AG08396 (cell line): ENCODE measurements around the gene PRKN.
"Not testable (repeated sequence)": the region's sequence is repeated elsewhere in the genome, so short reads cannot be mapped to it uniquely, and the experiment has no call there.

ENCODE experiments used
- DNase-seq: peaks from one replicate; pipeline ENCODE4 v3.0.0; 2012; ENCODE audit warnings: low spot score, mixed read lengths

Gene PRKN

GRCh38 chr6:161347988-161348627 lies 1379.5 kb downstream of the PRKN start:
- DNase-seq: no peak

GRCh38 chr6:161347125-161347524 lies 1380.4 kb downstream of the PRKN start:
- no peak for DNase-seq

DNA sequence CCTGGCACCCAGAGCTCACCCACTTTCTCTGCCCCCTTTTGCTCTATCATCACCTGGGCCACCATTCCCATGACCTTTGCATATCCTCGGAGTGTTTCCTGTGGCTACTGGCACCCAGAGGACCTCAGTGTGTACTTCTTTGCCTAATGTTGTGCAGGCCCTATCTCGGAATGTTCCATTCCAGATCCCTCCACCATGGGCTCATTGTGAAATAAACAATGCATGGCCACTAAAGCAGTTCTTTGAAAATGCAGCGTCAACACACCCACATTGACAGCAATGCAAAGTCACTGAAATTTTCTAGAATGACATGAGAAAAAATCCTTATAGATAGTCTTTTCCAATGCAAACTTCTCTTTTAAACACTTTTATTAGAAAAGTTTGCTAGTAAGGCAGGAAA lies 1380.8 kb downstream of the PRKN start:
- no peak for DNase-seq

DNA sequence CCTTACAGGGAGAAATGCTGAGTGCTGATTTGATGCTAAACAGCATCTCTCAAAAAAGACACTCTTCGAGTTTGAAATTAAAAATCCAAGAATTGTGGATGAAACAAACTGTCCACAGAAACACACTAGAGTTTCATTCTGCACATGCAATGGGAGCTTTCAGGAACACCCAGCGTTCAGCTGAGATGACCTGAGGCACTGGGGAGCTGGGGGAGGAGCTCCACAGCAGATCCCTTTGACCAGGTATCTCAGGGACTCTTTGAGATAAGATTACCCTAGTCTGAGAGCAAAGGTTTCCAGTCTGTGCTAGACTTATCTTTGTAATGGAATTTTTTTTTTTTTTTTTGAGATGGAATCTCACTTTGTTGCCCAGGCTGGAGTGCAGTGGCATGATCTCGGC lies 1382.9 kb downstream of the PRKN start:
- no peak for DNase-seq

- DNase-seq: no peak
Measured at GRCh38 chr6:161342039-161342438, 1385.5 kb downstream of the PRKN start.

DNA sequence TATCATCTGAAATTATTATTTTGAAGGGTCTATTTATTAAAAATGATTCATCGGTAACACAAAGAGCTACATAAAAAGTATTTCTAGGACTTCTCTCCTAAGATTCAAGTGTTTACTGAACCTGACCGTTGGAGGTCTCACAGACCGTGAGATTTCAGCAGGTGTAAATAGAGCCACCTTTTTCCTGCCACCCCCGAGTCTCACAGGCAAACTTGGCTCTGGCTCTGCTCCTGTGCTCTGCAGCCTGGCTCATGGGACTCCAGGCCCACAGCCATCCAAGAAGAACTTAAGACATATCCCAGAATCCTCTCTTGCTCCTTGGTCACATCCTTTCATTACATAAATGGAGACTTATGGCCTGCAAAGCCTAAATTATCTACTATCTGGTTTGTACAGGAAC lies 1385.9 kb downstream of the PRKN start:
- DNase-seq: no peak

DNA sequence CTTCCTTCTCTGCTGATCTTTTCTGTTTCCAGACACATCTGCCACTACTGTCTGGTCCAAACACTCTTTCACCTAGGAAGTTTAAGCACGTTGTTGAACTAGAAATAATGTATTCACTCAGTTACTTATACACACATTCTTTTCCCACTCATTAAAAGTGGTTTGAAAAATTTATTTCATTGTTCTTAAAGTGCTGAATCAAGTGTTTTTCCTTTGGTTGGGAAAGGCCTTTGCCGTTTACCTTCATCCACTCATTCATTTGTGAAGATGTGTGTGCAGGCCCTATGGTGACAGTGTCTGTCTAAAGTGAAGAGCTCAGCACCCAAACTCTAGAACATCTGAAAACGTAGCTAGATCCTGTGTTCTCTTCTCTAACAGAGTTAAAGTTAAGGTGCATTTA lies 1389.6 kb downstream of the PRKN start:
- no peak for DNase-seq

DNA sequence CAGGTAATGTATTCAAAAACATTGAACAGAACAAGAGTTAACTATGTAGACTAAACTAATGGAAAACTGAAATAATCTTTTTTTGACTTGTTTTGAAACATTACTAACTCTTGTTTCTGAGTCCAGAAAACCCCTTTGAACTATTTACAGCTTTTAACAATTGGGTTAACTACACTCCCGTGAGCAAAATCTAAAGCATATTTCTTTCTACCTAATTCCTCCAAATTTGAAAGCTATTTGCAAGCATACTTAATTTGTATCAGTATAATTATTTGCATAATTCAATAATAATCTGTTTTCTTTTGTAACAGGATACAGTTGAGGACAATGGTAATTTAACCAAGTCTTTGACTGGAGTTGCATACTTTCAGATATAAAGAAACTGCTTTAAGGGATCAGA lies 1391.1 kb downstream of the PRKN start:
- DNase-seq: no peak

DNA sequence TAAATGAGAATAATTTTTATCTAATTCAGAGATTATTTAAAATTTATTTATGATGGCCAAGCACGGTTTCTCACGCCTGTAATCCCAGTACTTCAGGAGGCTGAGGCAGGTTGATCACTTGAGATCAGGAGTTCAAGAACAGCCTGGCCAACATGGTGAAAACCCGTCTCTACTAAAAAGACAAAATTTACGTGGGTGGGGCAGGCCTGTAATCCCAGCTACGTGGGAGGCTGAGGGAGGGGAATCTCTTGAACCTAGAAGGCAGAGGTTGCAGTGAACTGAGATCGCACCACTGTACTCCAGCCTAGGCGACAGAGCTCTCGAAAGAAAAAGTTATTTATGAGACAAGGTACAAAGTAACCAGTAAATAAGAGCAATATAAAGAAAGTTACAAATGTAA lies 1394.2 kb downstream of the PRKN start:
- DNase-seq: no peak

DNA sequence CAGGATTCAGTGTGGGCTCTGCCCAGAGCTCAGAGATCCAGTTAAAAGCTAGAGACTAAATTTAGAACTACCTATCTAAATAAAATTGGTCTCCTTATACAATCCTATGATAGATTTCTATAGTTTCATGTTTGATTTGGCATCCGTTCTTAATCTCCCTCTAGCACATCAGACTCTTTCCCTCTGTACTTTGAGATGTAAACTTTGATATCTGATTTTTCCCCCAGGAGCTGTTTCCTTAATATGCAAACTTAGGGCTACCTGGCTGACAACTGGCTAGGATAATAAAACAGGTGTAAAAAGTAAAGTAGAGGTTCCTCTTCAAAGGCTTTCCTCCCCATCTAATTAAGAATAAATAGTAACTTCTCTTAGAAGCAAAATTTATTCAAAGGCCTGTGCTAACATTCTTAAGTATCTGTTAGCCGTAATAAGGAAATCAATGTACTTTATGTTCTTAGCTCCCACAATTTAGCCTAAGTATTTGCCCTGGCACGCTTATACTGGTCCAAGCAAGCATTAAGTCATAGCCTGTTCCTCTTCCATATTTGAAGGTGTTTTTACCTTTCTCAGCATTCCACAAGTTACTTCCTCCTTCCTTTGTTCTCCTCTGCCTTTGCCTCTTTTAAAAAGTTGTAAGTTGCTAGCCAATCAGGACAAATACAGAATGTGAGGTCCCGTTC lies 1396.0 kb downstream of the PRKN start:
- not testable (repeated sequence) for DNase-seq

DNA sequence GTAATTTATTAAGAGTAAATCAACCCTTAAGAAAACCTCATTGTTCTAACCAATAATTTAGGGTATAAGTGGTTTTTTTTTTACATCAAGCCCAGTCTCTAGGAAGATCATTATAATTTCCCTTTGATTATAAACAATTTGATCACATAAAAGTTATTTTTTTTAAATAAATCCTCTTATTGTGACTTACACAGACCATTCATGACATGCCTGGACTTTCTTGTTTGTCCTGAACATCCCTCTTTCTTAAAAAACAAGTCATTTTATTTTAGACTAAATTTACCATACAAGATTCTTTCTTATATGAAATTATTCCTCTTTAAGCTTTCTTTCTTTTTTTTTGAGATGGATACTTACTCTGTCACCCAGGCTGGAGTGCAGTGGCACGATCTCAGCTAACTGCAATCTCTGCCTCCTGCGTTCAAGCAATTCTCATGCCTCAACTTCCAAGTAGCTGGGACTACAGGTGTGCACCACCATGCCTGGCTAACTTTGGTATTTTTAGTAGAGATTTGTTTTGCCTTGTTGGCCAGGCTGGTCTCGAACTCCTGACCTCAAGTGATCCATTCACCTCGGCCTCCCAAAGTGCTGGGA lies 1400.1 kb downstream of the PRKN start:
- DNase-seq: no peak

- no peak for DNase-seq
Measured at GRCh38 chr6:161319231-161319630, 1408.3 kb downstream of the PRKN start.

- DNase-seq: no peak
Measured at GRCh38 chr6:161318456-161318855, 1409.1 kb downstream of the PRKN start.

- no peak for DNase-seq
Measured at GRCh38 chr6:161316531-161316930, 1411.0 kb downstream of the PRKN start.

- not testable (repeated sequence) for DNase-seq
Measured at GRCh38 chr6:161315246-161315917, 1412.2 kb downstream of the PRKN start.

DNA sequence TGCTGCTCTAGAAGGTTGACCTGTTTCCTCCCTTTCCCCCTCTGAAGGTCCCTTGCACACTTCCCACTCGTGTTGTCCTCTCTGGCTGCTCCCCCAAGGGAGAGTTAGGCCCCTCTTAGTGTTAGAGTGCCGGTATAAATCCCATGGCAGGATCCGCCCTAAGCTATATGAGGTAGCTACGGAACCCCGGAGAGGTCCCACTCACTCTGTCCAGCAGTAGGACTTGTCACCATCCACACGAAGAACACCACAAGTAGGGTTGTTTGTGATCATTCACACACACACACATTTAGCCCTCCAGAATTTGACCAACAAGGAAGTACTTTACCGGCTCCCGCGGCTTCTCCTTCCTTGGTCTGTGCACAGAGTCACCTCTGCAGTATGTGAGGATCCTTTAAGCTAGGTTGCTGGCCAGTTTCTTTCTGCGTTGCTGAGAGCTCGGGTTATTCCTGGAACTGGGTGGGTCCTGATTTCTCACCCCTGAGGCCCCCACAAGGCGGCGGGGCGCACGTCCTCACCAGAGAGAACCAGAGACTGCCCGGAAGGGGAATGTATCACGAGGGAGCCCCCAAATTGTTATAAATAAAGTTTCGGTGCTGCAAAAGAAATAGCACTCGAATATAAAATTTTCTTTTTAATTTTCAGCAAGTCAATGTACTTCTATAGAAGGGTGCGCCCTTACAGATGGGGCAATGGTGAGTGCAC lies 1412.9 kb downstream of the PRKN start:
- DNase-seq: not testable (repeated sequence)

DNA sequence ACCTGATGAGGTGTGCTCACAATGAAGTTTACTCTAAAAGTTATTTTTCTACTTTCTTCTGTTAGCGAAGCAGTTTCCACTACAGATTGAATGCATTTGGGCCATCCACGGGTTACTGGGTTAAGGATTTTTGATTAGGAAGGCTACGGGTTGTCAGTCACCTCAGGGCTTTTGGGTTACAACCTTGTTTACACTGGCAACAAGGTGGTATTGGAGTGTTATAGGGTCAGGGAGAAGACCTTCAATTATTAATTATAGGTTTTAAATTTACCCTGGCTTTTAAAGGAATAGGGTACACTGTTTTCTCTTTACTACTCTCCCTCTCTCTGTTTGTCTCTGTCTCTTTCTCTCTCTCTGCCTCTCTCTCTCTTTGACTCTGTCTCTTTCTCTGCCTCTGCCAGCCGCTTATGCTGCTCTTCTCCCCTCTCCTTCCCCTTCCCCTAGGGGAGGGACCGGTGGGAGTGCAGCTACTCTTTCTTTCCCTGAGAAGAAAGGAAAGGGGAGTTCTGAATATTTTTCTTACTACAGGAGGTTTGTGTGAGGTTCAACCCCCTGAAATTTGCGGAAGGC lies 1413.5 kb downstream of the PRKN start:
- no peak for DNase-seq

GRCh38 chr6:161313475-161313874 lies 1414.1 kb downstream of the PRKN start:
- DNase-seq: not testable (repeated sequence)

DNA sequence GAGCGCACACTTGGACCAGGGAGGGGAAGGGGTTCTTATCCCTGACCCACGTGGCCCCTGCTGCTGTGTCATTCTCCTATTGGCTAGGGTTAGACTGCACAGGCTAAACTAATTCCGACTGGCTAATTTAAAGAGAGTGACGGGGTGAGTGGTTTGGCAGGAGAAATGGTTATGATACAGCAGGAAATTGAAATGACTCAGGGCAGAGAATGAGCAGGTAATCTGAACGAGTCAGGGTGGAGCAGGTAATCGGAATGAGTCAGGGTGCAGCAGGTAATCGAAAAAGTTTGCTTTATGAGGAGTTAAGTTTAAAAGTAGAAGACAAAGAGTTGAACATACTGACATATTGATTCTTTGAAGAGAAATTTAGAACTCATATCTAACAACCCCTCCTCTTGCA lies 1417.8 kb downstream of the PRKN start:
- not testable (repeated sequence) for DNase-seq

DNA sequence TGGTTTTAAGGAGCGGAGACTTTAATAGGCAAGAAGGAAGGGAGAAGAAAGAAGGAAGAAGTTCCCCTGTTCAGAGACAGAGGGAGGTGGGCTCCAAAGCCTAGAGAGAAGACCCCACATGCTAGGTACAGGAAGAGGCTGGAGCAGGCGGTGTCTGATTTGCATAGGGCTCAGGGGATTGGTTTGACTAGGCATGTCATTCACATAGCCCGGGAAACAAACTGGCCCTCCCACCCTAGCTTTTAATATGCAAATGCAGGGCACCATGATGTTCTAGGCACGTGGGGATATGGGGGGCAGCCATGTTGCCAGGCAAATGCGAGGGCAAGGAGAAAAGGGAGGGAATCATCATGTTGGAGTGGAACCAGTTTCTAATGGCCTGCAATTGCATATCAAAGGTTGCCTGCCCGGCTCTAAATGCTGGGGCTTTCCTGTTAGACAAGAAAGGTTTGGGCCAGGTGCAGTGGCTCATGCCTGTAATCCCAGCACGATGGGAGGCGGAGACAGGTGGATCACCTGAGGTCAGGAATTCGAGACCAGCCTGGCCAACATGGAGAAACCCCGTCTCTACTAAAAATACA lies 1419.4 kb downstream of the PRKN start:
- DNase-seq: no peak

DNA sequence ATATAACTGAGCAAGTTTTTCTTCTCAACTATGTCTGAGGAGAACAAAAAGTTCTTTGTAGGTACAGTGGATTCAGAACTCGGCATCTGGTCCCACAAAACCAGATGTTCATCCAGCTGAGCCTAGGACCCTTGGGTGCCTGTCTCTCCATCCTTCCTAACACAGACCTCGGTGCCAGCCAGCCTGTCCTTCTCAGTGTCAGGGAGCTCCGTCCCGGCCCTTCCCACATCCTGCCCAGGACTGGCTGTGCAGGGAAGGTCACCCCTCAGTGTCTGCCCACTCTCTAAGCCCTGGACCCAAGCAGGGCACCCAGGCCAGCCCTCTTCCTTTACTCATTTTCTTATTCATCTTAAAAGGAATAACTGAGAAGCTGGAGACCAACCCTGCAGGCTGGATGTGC lies 1421.7 kb downstream of the PRKN start:
- DNase-seq: no peak
